K562 (cell line): Measurements from ENCODE around the gene UBE2M. TPM values are rescaled to one million over a fixed set of nuclear protein-coding genes. Genes with fewer than 3 reads are reported as not detected.

Experiments
- BCLAF1 ChIP-seq, 2 experiments: fragments of 450-650 bp in 1 of 2; IDR thresholded peaks; 2 replicates each; pipeline ENCODE4 v1.6.1; 2011 to 2017; ENCODE audit warnings: low read depth in 2 of 2, antibody characterized with exemption in 1 of 2, borderline replicate concordance in 1 of 2, low read length in 1 of 2, mild to moderate bottlenecking in 1 of 2, mixed read lengths in 1 of 2; ENCODE audit not compliant: control insufficient read depth in 1 of 2
- ESRRB ChIP-seq: fragments of 250-450 bp; sonication (Bioruptor Pico); IDR thresholded peaks from 2 replicates; pipeline ENCODE4 v1.5.0; 2020; ENCODE audit warnings: mild to moderate bottlenecking, moderate library complexity, borderline replicate concordance
- GATAD2A ChIP-seq: fragments of 450-650 bp; IDR thresholded peaks from 2 replicates; pipeline ENCODE4 v1.6.1; 2017
- JUN ChIP-seq, 2 experiments: sonication (generic) in 1 of 2; formaldehyde crosslinking in 1 of 2; IDR thresholded peaks; 2 replicates each; pipeline versions ENCODE4 v1.6.1 to v1.8.0; 2012 to 2022; ENCODE audit warnings: borderline replicate concordance in 2 of 2, mild to moderate bottlenecking in 2 of 2, improper control_type of control experiment in 1 of 2, low read depth in 1 of 2, low read length in 1 of 2, missing genetic modification reagents in 1 of 2
- KDM4B ChIP-seq, 2 experiments: fragments of 450-650 bp in 1 of 2; sonication (generic) in 1 of 2; IDR thresholded peaks; 2 replicates each; pipeline ENCODE4 v1.6.1; 2016 to 2017; ENCODE audit warnings: borderline replicate concordance in 2 of 2, antibody characterized with exemption in 1 of 2, low read depth in 1 of 2, mild to moderate bottlenecking in 1 of 2
- KLF6 ChIP-seq: fragments of 250-450 bp; sonication (Bioruptor Pico); IDR thresholded peaks from 2 replicates; pipeline ENCODE4 v1.4.0; 2020; ENCODE audit warnings: mild to moderate bottlenecking, moderate library complexity, borderline replicate concordance
- LCOR ChIP-seq: sonication (generic); formaldehyde crosslinking; IDR thresholded peaks from 2 replicates; pipeline ENCODE4 v1.8.0; 2022; ENCODE audit warnings: mild to moderate bottlenecking, missing genetic modification reagents
- MBD1 ChIP-seq: fragments of 250-450 bp; sonication (Bioruptor Pico); IDR thresholded peaks from 2 replicates; pipeline ENCODE4 v1.8.0; 2022; ENCODE audit warnings: inconsistent platforms
- MCM2 ChIP-seq: fragments of 450-650 bp; IDR thresholded peaks from 2 replicates; pipeline ENCODE4 v1.6.1; 2017; ENCODE audit warnings: low read depth, mild to moderate bottlenecking
- MCM7 ChIP-seq, 2 experiments: fragments of 450-650 bp; IDR thresholded peaks; 2 replicates each; pipeline ENCODE4 v1.6.1; 2016 to 2018
- NKRF ChIP-seq: fragments of 450-650 bp; IDR thresholded peaks from 2 replicates; pipeline ENCODE4 v1.6.1; 2016; ENCODE audit warnings: borderline replicate concordance
- PHF20 ChIP-seq: fragments of 450-650 bp; IDR thresholded peaks from 2 replicates; pipeline ENCODE4 v1.6.1; 2018; ENCODE audit not compliant: partially characterized antibody
- RBM14 ChIP-seq: fragments of 200-400 bp; formaldehyde crosslinking; IDR thresholded peaks from 2 replicates; pipeline ENCODE4 v1.6.1; 2018; ENCODE audit warnings: low read depth, mild to moderate bottlenecking, low read length, moderate library complexity, borderline replicate concordance; ENCODE audit not compliant: insufficient read depth
- RFX1 ChIP-seq: fragments of 450-650 bp; IDR thresholded peaks from 2 replicates; pipeline ENCODE4 v1.6.1; 2016; ENCODE audit warnings: mild to moderate bottlenecking, moderate library complexity
- SOX6 ChIP-seq: fragments of 450-650 bp; IDR thresholded peaks from 2 replicates; pipeline ENCODE4 v1.6.1; 2014; ENCODE audit warnings: mild to moderate bottlenecking
- SRSF9 ChIP-seq: fragments of 200-400 bp; formaldehyde crosslinking; IDR thresholded peaks from 2 replicates; pipeline ENCODE4 v1.6.1; 2017; ENCODE audit warnings: low read depth, low read length, borderline replicate concordance
- TGIF2 ChIP-seq: sonication (generic); formaldehyde crosslinking; IDR thresholded peaks from 2 replicates; pipeline ENCODE4 v1.8.1; 2022; ENCODE audit warnings: mild to moderate bottlenecking, missing genetic modification reagents, moderate library complexity
- ZBTB17 ChIP-seq: fragments of 450-650 bp; formaldehyde crosslinking; IDR thresholded peaks from 2 replicates; pipeline ENCODE4 v1.4.0; 2020; ENCODE audit warnings: mild to moderate bottlenecking
- ZEB2 ChIP-seq: fragments of 450-650 bp; IDR thresholded peaks from 2 replicates; pipeline ENCODE4 v1.6.1; 2016
- ZNF584 ChIP-seq: fragments of 200-800 bp; sonication (Bioruptor generic); IDR thresholded peaks from 2 replicates; pipeline ENCODE4 v1.6.1; 2016; ENCODE audit warnings: low read depth, mild to moderate bottlenecking, missing genetic modification characterization, missing compliant biosample characterization
- polyA plus RNA-seq, 8 experiments: library from polyadenylated mRNA; depleted of rRNA in 4 of 8; stranded (reverse) in 5 of 8; unstranded in 3 of 8; fragments of >200 nt; fragmentation: Nextera tagmentation in 2 of 8; fragmentation: Illumina TruSeq in 1 of 8; extraction: Ambion mirVana in 2 of 8; extraction: Trizol in 1 of 8; gene quantifications; 2 replicates each; pipeline versions ENCODE4 v1.2.1 to v1.2.3, GENCODE V29; 2011 to 2014; ENCODE audit warnings: inconsistent platforms in 1 of 8, missing spikeins in 1 of 8
- total RNA-seq, 7 experiments: library from RNA; depleted of rRNA in 6 of 7; stranded (reverse); fragments of >200 nt in 6 of 7; fragmentation: Illumina TruSeq in 2 of 7; extraction: Trizol in 2 of 7; gene quantifications; 2 replicates each; pipeline versions ENCODE4 v1.2.1 to v1.2.3, GENCODE V29; 2011 to 2021; ENCODE audit warnings: low replicate concordance in 1 of 7

Gene UBE2M
- total and polyA plus RNA-seq, 9 of the 15 experiments (the other 6 are each of a cell fraction or from before 2014, with no cell fraction given) = 0.92 to 163 (median 85.7) TPM

GRCh38 chr19:58543826-58544590, 14.4 kb downstream of the UBE2M start, which contains the start of gene TRIM28 (continued):
- TF ChIP-seq NKRF = peak; percentile 25; the same call in 1 of the 2 replicates
- TF ChIP-seq ZNF584 (CRISPR knock-in tag) = no peak
- no peak for TF ChIP-seq MBD1 (CRISPR knock-in tag)
- no peak for TF ChIP-seq TGIF2 (CRISPR knock-in tag)
- no peak; a peak in 1 of 4 replicates for TF ChIP-seq KDM4B (IDR thresholded peaks at IDR 0.05; ENCODE audit: borderline replicate concordance in 2 of 2, low read depth in 1 of 2)
- TF ChIP-seq RBM14 = no peak
- TF ChIP-seq MCM7 (IDR thresholded peaks at IDR 0.05) = no peak
- TF ChIP-seq MCM2 = no peak
- TF ChIP-seq ZBTB17 (CRISPR knock-in tag) = 0 out of 2 replicates have a peak, but pooled peaks have one; percentile 23
- TF ChIP-seq SRSF9 = no peak
- TF ChIP-seq BCLAF1 (IDR thresholded peaks at IDR 0.05; ENCODE audit: borderline replicate concordance in 1 of 2, control insufficient read depth in 1 of 2, low read depth in 2 of 2, low read length in 1 of 2) = no peak
- TF ChIP-seq GATAD2A = no peak
- no peak for TF ChIP-seq KLF6 (CRISPR knock-in tag)
- TF ChIP-seq ESRRB (CRISPR knock-in tag) = no peak
- no peak for TF ChIP-seq RFX1
- no peak for TF ChIP-seq ZEB2
- no peak for TF ChIP-seq PHF20
- no peak for TF ChIP-seq SOX6
- TF ChIP-seq JUN (IDR thresholded peaks at IDR 0.05; ENCODE audit: borderline replicate concordance, low read depth, low read length) = no peak
- TF ChIP-seq JUN (CRISPR knock-in tag; IDR thresholded peaks at IDR 0.05; ENCODE audit: borderline replicate concordance) = no peak
- peak; percentile 84 for TF ChIP-seq LCOR (CRISPR knock-in tag)
